DOHH2 (cell line): Measurements from ENCODE around the gene CDCA5.

Source experiments
- CTCF ChIP-seq: fragments of 200-600 bp; sonication (generic); IDR thresholded peaks from one replicate; pipeline ENCODE4 v1.5.1; 2014; ENCODE audit warnings: antibody characterized with exemption, mild to moderate bottlenecking, low read depth, low read length; ENCODE audit not compliant: poor library complexity, severe bottlenecking
- EZH2phosphoT487 ChIP-seq: fragments of 200-600 bp; sonication (generic); IDR thresholded peaks from 2 replicates; pipeline ENCODE4 v1.6.1; 2017; ENCODE audit warnings: borderline replicate concordance, mild to moderate bottlenecking, antibody characterized with exemption, low read length, moderate library complexity, mixed read lengths

GRCh38 chr11:65035579-65035978 is 48.3 kb downstream of the CDCA5 start:
- no peak for TF ChIP-seq CTCF
- no peak for TF ChIP-seq EZH2phosphoT487
